HG03196 (cell line): ENCODE data around the gene CDC34.

Experiments
- ATAC-seq: cut with Tn5 transposase; IDR thresholded peaks from one replicate; pipeline ENCODE4 v1.9.1; 2021; ENCODE audit not compliant: unreplicated experiment

CDC34 gene

GRCh38 chr19:496986-497385 is 34.6 kb upstream of the CDC34 start:
- ATAC-seq, result no peak

- ATAC-seq, result no peak
Observed at GRCh38 chr19:497491-497868, 34.1 kb upstream of the CDC34 start.

GRCh38 chr19:497869-498510 is 33.6 kb upstream of the CDC34 start:
- no peak for ATAC-seq

- ATAC-seq, result no peak
Observed at GRCh38 chr19:498511-498891, 33.1 kb upstream of the CDC34 start.

- ATAC-seq, result no peak
Observed at GRCh38 chr19:498977-499623, 32.5 kb upstream of the CDC34 start.

- no peak for ATAC-seq
Observed at GRCh38 chr19:501646-502045, 29.9 kb upstream of the CDC34 start.

GRCh38 chr19:504616-505015 is 26.9 kb upstream of the CDC34 start:
- no peak for ATAC-seq

GRCh38 chr19:506404-507285 is 24.9 kb upstream of the CDC34 start:
- ATAC-seq, result peak; percentile 60

- peak; percentile 64 for ATAC-seq
Observed at GRCh38 chr19:507286-508203, 24.0 kb upstream of the CDC34 start, which contains the start of gene TPGS1. TPGS1 (plus strand) TSS chr19:507497; CDS start chr19:507507, 10 bp downstream.

GRCh38 chr19:508204-509150 is 23.1 kb upstream of the CDC34 start:
- ATAC-seq, result no peak

GRCh38 chr19:510606-511100 is 20.9 kb upstream of the CDC34 start:
- no peak for ATAC-seq

- ATAC-seq, result no peak
Observed at GRCh38 chr19:511101-511851, 20.3 kb upstream of the CDC34 start.

GRCh38 chr19:512547-513365 is 18.8 kb upstream of the CDC34 start:
- no peak for ATAC-seq

GRCh38 chr19:513368-514165 is 18.0 kb upstream of the CDC34 start:
- no peak for ATAC-seq

GRCh38 chr19:514166-514663 is 17.3 kb upstream of the CDC34 start:
- ATAC-seq, result no peak

GRCh38 chr19:517721-518597 is 13.6 kb upstream of the CDC34 start:
- no peak for ATAC-seq
